Activated gamma-delta T cell treated with anti-CD3 and anti-CD28 coated beads, Interleukin-2, amount 50 U/mL, for 16 hours (primary cell): ENCODE data around the gene GRIA1.
"Not testable (repeated sequence)": the region's sequence is repeated elsewhere in the genome, so short reads cannot be mapped to it uniquely, and the experiment has no call there.

Experiments
- DNase-seq: peaks from one replicate; pipeline ENCODE4 v3.0.0-alpha.2; 2020; ENCODE audit warnings: low read depth

The GRIA1 gene

DNA sequence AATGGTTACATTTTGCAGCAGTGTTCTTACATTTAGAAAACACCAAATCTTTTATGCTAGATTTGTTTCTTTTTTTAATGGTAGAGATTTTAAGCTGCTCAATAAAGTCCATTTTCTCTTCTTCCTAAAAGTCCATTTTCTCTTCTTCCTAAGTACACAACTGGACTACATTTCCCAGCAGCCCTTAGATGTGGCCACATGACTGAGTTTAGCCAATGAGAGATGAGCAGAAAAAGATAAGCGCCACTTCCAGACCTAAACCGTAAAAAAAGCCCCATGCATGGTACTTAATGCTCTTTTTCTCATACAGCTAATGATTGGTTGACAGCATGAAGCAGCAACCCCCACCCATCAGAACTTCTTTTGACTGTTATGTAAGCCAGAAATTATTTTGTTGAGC, 341.5 kb downstream of the GRIA1 start:
- no peak for DNase-seq

DNA sequence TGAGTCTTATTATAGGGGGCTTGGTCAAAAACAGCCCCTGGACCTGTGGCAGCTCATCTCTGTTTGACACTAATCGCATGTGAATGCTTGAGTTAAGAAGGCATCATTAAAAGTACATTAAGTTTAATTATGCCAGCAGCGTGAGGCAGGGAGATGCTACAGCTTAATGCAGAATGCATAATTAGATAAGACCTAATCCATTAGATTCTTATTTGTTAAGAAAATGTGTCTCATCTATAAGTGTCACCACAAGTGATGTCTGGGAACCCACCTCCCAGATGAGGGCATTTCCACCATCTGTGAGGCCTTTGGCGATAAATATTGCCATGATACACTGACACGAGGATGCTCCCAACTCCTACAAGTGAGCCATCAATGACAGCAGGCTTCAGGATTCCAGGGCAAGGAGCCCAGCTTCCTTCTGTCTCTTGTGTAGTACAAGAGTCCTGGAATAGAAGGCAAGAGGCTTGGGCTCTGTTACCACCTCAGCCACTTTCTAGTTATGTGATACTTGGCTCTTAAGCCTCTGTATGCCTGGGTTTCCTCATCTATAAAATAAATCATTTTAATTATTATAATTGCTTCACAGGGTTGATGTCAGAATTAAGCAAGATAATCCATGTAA, 345.5 kb downstream of the GRIA1 start:
- DNase-seq: no peak

DNA sequence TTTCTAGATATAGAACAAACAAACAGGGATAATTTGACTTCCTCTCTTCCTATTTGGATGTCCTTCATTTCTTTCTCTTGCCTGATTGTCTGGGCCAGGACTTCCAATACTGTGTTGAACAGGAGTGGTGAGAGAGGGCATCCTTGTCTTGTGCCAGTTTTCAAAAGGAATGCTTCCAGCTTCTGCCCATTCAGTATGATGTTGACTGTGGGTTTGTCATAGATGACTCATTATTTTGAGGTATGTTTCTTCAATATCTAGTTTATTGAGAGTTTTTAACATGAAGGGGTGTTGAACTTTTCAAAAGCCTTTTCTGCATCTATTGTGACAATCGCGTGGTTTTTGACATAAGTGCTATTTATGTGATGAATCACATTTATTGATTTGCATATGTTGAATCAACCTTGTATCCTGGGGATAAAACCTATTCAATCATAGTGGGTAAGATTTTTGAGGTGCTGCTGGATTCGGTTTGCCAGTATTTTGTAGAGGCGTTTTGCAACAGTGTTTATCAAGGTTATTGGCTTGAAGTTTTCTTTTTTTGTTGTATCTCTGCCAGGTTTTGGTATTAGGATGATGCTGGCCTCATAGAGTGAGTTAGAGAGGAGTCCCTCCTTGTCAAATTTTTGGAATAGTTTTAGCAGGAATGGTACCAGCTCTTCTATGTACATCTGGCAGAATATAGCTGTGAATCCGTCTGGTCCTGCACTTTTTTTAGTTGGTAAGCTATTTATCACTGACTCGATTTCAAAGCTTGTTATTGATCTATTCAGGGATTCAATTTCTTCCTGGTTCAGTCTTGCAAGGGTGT, 359.0 kb downstream of the GRIA1 start:
- DNase-seq: not testable (repeated sequence)

DNA sequence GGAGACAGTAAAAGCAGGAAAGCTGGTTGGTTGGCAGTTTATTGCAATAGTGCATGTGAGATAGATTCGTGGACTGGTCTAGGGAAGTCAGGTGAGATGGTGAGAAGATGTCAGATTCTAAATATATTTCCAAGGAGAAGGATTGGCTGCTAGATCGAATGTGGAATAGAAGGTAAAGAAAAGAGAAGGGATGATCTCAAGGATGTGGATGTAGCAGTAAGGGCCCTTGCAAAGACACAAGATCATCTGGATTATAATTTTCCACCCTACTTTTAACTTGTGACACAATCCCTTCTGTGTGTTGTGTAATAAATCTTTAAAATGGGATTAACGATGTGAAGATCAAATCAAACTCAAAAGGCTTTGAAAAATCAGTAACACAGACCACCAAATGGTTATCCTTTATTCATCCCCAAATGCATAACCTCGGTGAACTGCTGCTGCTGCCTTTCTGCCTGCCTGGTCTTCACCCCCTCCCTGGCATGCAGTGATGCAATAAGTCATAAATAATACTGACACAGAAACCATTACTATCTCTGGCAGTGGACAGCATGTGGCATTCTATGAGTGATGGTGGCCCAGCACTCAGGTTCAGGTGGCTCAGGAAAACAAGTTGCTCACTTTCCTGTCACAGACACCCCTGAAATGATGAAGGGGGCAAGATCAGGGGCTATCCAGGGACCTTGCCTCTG, 369.9 kb downstream of the GRIA1 start:
- DNase-seq: no peak

DNA sequence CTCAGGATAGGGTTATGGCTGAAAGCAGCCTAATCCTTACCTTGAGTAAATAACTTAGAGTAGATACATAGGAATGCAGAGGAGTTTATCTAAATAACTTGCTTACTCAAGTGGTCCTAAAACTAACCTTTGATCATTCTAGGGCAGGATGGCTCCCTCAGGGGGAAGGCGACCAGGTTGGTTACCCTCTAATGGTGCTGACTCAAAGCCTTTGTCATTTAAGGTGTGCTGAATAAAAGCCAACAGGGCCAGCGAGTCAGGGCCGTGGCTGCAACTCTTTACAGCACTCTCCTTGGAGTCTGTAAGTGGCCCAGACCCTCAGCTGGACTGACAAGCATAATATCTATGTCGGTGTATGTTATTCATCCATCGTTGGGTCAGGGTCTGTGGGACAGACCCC, 372.4 kb downstream of the GRIA1 start:
- DNase-seq: not testable (repeated sequence)
